ENCODE measurements around the gene LYZL2. TPM values are rescaled to one million over a fixed set of nuclear protein-coding genes. Genes with fewer than 3 reads are reported as not detected.
"Not testable (repeated sequence)": the region's sequence is repeated elsewhere in the genome, so short reads cannot be mapped to it uniquely, and the experiment has no call there.

LYZL2 gene
- polyA plus RNA-seq, 2 donors: not detected

DNA sequence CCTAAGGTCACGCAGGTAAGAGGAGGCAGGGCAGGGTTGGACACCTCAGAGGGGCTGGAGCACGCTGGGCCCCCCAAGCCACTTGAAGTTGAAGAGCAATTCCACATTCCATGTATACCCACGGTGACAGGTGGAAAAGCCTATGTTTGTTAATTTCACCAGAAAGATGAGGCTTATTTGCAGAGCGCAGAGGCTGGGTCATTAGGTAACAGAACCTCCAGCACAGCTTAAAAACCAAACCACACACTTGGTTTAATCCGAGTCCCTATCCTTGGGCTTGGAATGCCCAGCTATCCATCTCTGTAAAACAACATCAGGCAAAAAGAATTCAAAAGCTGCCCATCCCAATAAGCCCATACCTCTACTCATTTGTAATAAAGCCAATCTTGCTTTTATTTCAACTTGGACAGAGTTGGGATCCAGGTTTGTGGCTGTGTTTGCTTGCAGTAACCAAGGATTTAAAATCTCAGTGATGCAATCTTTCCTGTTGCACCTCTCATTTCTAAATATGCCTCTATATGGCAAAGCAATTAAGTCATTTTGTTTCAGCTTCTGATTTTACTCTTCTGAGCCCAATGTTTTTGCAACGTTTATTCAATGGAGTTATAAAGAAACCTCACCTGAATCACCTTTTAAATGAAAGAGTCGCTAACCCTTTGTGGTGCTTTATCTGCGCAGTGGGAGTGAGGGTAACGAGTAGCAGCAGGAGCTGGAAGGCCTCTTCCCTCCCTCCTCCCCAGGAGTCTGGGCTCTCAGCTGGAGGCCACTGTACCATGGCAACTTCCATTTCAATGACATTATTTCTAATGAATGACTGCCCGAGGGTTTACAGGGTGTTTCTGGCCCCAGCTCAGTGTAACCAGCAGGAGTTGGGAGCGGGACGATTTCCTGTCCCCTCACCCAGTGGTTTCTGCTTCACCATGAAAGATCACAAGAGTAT, 32.8 kb downstream of the LYZL2 start:
- H3K4me1 ChIP-seq (ENCODE audit: control insufficient read depth in 2 of 2, insufficient read depth in 2 of 2, low read length in 1 of 2); H3K27ac ChIP-seq (ENCODE audit: low read depth in 2 of 2, low read length in 1 of 2); H3K9me3 ChIP-seq (ENCODE audit: control insufficient read depth in 2 of 2, insufficient read depth in 1 of 2, low read depth in 1 of 2, low read length in 1 of 2); H3K27me3 ChIP-seq (ENCODE audit: control insufficient read depth in 1 of 2, insufficient read depth in 2 of 2, low read length in 2 of 2); H3K4me3 ChIP-seq (ENCODE audit: low read depth in 1 of 2, low read length in 2 of 2); H3K36me3 ChIP-seq (ENCODE audit: control insufficient read depth in 2 of 2, insufficient read depth in 2 of 2, low read length in 1 of 2): not testable (repeated sequence)
- 57 to 70% methylated on average over 12 of the region's 12 CpGs for WGBS, 2 donors

GRCh38 chr10:30596013-30596412, 33.5 kb downstream of the LYZL2 start:
- H3K9me3 ChIP-seq (ENCODE audit: control insufficient read depth in 2 of 2, insufficient read depth in 1 of 2, low read depth in 1 of 2, low read length in 1 of 2): no peaks in the 10 kb centered on the region
- no peaks in the 10 kb centered on the region for H3K27me3 ChIP-seq (ENCODE audit: control insufficient read depth in 1 of 2, insufficient read depth in 2 of 2, low read length in 2 of 2)
- WGBS, 2 donors: 71 to 78% methylated on average over 6 of the region's 6 CpGs
- H3K27ac ChIP-seq (ENCODE audit: low read depth in 2 of 2, low read length in 1 of 2): no peak overlapping the region
- no peaks in the 10 kb centered on the region for H3K36me3 ChIP-seq (ENCODE audit: control insufficient read depth in 2 of 2, insufficient read depth in 2 of 2, low read length in 1 of 2)
- no peak overlapping the region for H3K4me3 ChIP-seq (ENCODE audit: low read depth in 1 of 2, low read length in 2 of 2)
- H3K4me1 ChIP-seq (ENCODE audit: control insufficient read depth in 2 of 2, insufficient read depth in 2 of 2, low read length in 1 of 2): no peaks in the 10 kb centered on the region

- Histone ChIP-seq H3K36me3 (ENCODE audit: control insufficient read depth in 2 of 2, insufficient read depth in 2 of 2, low read length in 1 of 2) (no peaks in the 10 kb centered on the region), H3K9me3 (ENCODE audit: control insufficient read depth in 2 of 2, insufficient read depth in 1 of 2, low read depth in 1 of 2, low read length in 1 of 2) (no peaks in the 10 kb centered on the region), H3K4me3 (ENCODE audit: low read depth in 1 of 2, low read length in 2 of 2) (no peak overlapping the region), H3K27ac (ENCODE audit: low read depth in 2 of 2, low read length in 1 of 2) (no peak overlapping the region), H3K27me3 (ENCODE audit: control insufficient read depth in 1 of 2, insufficient read depth in 2 of 2, low read length in 2 of 2) (no peaks in the 10 kb centered on the region), H3K4me1 (ENCODE audit: control insufficient read depth in 2 of 2, insufficient read depth in 2 of 2, low read length in 1 of 2) (no peaks in the 10 kb centered on the region)
- 77 to 78% methylated on average over 4 of the region's 4 CpGs for WGBS, 2 donors
Measured at GRCh38 chr10:30594077-30594476, 35.5 kb downstream of the LYZL2 start.

- not testable (repeated sequence) for H3K27me3 ChIP-seq (ENCODE audit: control insufficient read depth in 1 of 2, insufficient read depth in 2 of 2, low read length in 2 of 2); H3K4me3 ChIP-seq (ENCODE audit: low read depth in 1 of 2, low read length in 2 of 2); H3K36me3 ChIP-seq (ENCODE audit: control insufficient read depth in 2 of 2, insufficient read depth in 2 of 2, low read length in 1 of 2); H3K27ac ChIP-seq (ENCODE audit: low read depth in 2 of 2, low read length in 1 of 2); H3K9me3 ChIP-seq (ENCODE audit: control insufficient read depth in 2 of 2, insufficient read depth in 1 of 2, low read depth in 1 of 2, low read length in 1 of 2); H3K4me1 ChIP-seq (ENCODE audit: control insufficient read depth in 2 of 2, insufficient read depth in 2 of 2, low read length in 1 of 2)
- WGBS, 2 donors: 45 to 53% methylated on average over 3 of the region's 3 CpGs
Measured at GRCh38 chr10:30592770-30593169, 36.8 kb downstream of the LYZL2 start.

GRCh38 chr10:30591249-30591670, 38.3 kb downstream of the LYZL2 start:
- no peak overlapping the region for H3K4me3 ChIP-seq (ENCODE audit: low read depth in 1 of 2, low read length in 2 of 2)
- no peaks in the 10 kb centered on the region for H3K9me3 ChIP-seq (ENCODE audit: control insufficient read depth in 2 of 2, insufficient read depth in 1 of 2, low read depth in 1 of 2, low read length in 1 of 2)
- H3K27me3 ChIP-seq (ENCODE audit: control insufficient read depth in 1 of 2, insufficient read depth in 2 of 2, low read length in 2 of 2): no peaks in the 10 kb centered on the region
- no peaks in the 10 kb centered on the region for H3K4me1 ChIP-seq (ENCODE audit: control insufficient read depth in 2 of 2, insufficient read depth in 2 of 2, low read length in 1 of 2)
- no peak overlapping the region for H3K27ac ChIP-seq (ENCODE audit: low read depth in 2 of 2, low read length in 1 of 2)
- no peaks in the 10 kb centered on the region for H3K36me3 ChIP-seq (ENCODE audit: control insufficient read depth in 2 of 2, insufficient read depth in 2 of 2, low read length in 1 of 2)
- 0 to 2% methylated on average over 5 of the region's 5 CpGs for WGBS, 2 donors

GRCh38 chr10:30589441-30589840, 40.1 kb downstream of the LYZL2 start:
- H3K4me1 ChIP-seq (ENCODE audit: control insufficient read depth in 2 of 2, insufficient read depth in 2 of 2, low read length in 1 of 2): no peaks in the 10 kb centered on the region
- H3K27me3 ChIP-seq (ENCODE audit: control insufficient read depth in 1 of 2, insufficient read depth in 2 of 2, low read length in 2 of 2): no peaks in the 10 kb centered on the region
- H3K27ac ChIP-seq (ENCODE audit: low read depth in 2 of 2, low read length in 1 of 2): no peak overlapping the region
- H3K9me3 ChIP-seq (ENCODE audit: control insufficient read depth in 2 of 2, insufficient read depth in 1 of 2, low read depth in 1 of 2, low read length in 1 of 2): no peaks in the 10 kb centered on the region
- H3K36me3 ChIP-seq (ENCODE audit: control insufficient read depth in 2 of 2, insufficient read depth in 2 of 2, low read length in 1 of 2): no peaks in the 10 kb centered on the region
- 78 to 89% methylated on average over 7 of the region's 7 CpGs for WGBS, 2 donors
- H3K4me3 ChIP-seq (ENCODE audit: low read depth in 1 of 2, low read length in 2 of 2): no peak overlapping the region

- H3K4me1 ChIP-seq (ENCODE audit: control insufficient read depth in 2 of 2, insufficient read depth in 2 of 2, low read length in 1 of 2): peaks cover 0 to 4% of the 10 kb centered on the region in 2 donors
- H3K9me3 ChIP-seq (ENCODE audit: control insufficient read depth in 2 of 2, insufficient read depth in 1 of 2, low read depth in 1 of 2, low read length in 1 of 2): no peaks in the 10 kb centered on the region
- no peaks in the 10 kb centered on the region for H3K36me3 ChIP-seq (ENCODE audit: control insufficient read depth in 2 of 2, insufficient read depth in 2 of 2, low read length in 1 of 2)
- no peak overlapping the region for H3K4me3 ChIP-seq (ENCODE audit: low read depth in 1 of 2, low read length in 2 of 2)
- H3K27me3 ChIP-seq (ENCODE audit: control insufficient read depth in 1 of 2, insufficient read depth in 2 of 2, low read length in 2 of 2): no peaks in the 10 kb centered on the region
- no peak overlapping the region for H3K27ac ChIP-seq (ENCODE audit: low read depth in 2 of 2, low read length in 1 of 2)
- 34 to 35% methylated on average over 8 of the region's 8 CpGs for WGBS, 2 donors
Measured at GRCh38 chr10:30587522-30588031, 42.0 kb downstream of the LYZL2 start.

DNA sequence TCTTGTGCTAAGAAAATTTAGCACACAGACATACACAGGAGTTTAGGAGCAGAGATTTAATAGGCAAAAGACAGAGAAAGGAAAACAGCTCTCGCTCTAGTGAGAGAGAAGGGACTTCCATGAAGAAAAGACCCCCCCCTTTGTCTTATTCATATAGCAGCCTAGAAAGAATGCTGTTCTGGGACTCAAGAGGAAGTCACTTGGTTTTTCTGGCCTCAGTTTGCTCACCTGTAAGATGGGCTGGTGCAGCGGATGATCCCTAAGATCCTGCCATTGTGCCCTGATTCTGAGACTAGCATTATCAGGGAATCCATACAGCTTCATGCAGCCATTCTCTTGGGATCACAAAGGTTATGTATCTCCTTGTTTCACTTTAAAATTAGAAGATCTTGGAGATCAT, 42.7 kb downstream of the LYZL2 start:
- Histone ChIP-seq H3K27ac (ENCODE audit: low read depth in 2 of 2, low read length in 1 of 2) (no peak overlapping the region), H3K4me3 (ENCODE audit: low read depth in 1 of 2, low read length in 2 of 2) (no peak overlapping the region), H3K9me3 (ENCODE audit: control insufficient read depth in 2 of 2, insufficient read depth in 1 of 2, low read depth in 1 of 2, low read length in 1 of 2) (no peaks in the 10 kb centered on the region), H3K36me3 (ENCODE audit: control insufficient read depth in 2 of 2, insufficient read depth in 2 of 2, low read length in 1 of 2) (no peaks in the 10 kb centered on the region), H3K27me3 (ENCODE audit: control insufficient read depth in 1 of 2, insufficient read depth in 2 of 2, low read length in 2 of 2) (no peaks in the 10 kb centered on the region), H3K4me1 (ENCODE audit: control insufficient read depth in 2 of 2, insufficient read depth in 2 of 2, low read length in 1 of 2) (peaks cover 0 to 4% of the 10 kb centered on the region in 2 donors)
- 96 to 99% methylated on average over 2 of the region's 2 CpGs for WGBS, 2 donors

GRCh38 chr10:30583778-30584415, 45.7 kb downstream of the LYZL2 start:
- Histone ChIP-seq H3K4me1 (ENCODE audit: control insufficient read depth in 2 of 2, insufficient read depth in 2 of 2, low read length in 1 of 2) (peaks cover 0 to 4% of the 10 kb centered on the region in 2 donors), H3K9me3 (ENCODE audit: control insufficient read depth in 2 of 2, insufficient read depth in 1 of 2, low read depth in 1 of 2, low read length in 1 of 2) (no peaks in the 10 kb centered on the region), H3K36me3 (ENCODE audit: control insufficient read depth in 2 of 2, insufficient read depth in 2 of 2, low read length in 1 of 2) (no peaks in the 10 kb centered on the region), H3K27ac (ENCODE audit: low read depth in 2 of 2, low read length in 1 of 2) (peak overlapping the region; percentile 69 to 72), H3K27me3 (ENCODE audit: control insufficient read depth in 1 of 2, insufficient read depth in 2 of 2, low read length in 2 of 2) (no peaks in the 10 kb centered on the region), H3K4me3 (ENCODE audit: low read depth in 1 of 2, low read length in 2 of 2) (peak overlapping the region in 1 of 2 donors; percentile 42)
- 27 to 31% methylated on average over 15 of the region's 15 CpGs for WGBS, 2 donors

Data from esophagus (tissue), 2 donors.